Kidney tubule cell (primary cell): Measurements from ENCODE around the gene NANOG.
"Not testable (repeated sequence)": the region's sequence is repeated elsewhere in the genome, so short reads cannot be mapped to it uniquely, and the experiment has no call there.

ENCODE experiments used
- DNase-seq: peaks from one replicate; pipeline ENCODE4 v3.0.0-alpha.2; 2018; ENCODE audit warnings: low spot score

Gene NANOG

DNA sequence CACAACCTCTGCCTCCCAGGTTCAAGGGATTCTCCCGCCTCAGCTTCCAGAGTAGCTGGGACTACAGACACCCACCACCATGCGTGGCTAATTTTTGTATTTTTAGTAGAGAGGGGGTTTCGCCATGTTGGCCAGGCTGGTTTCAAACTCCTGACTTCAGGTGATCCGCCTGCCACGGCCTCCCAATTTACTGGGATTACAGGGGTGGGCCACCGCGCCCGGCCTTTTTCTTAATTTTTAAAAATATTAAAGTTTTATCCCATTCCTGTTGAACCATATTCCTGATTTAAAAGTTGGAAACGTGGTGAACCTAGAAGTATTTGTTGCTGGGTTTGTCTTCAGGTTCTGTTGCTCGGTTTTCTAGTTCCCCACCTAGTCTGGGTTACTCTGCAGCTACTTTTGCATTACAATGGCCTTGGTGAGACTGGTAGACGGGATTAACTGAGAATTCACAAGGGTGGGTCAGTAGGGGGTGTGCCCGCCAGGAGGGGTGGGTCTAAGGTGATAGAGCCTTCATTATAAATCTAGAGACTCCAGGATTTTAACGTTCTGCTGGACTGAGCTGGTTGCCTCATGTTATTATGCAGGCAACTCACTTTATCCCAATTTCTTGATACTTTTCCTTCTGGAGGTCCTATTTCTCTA lies at the start of gene NANOG:
TSS of gene NANOG (plus strand) at position 519 of the 645 bp plus-strand sequence. CDS start 213 bp downstream, outside the sequence.
- not testable (repeated sequence) for DNase-seq

DNA sequence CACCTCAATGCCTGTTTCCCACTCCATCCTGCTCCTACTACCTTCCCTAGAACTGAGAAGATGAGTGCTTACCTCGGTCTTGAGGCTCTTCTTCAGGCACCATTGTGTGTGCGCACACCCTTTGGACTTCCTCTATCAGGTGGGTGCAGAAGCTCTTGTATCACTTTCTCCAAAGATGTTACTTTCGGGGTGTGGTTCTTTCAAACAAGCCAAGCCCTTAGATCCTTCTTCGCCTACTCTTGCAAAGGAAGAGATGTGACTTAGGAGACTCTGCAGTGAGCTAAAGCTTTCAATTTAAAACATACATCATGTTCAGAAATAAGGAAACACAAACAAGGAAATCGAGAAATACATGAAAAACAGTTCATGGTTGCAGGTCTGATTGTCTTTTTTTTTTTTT lies 42.0 kb upstream of the NANOG start, which contains the start of gene CLEC4C:
TSS of gene CLEC4C (minus strand) at position 130 of the 400 bp plus-strand sequence. CDS start at position 103, 27 bp downstream.
- DNase-seq: no peak

DNA sequence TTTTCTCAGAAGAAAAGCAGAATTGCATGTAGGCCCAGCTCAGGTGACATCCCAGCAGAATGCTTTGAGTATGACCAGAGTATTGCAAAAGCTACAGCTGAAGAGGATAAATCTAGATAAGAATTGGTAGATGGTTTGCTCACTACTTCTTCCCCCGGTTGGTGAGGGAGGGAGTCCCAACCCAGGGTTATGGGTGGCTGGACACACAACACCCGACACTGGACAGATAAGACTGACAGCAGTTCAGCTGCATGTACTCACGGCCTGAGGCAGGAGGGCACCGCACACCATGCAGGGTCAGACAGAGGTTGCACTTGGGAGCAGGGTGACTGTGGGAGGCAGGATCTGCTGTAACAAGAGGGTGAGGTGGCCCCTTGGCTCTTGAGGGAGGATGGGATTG lies 40.4 kb upstream of the NANOG start:
- DNase-seq: no peak

DNA sequence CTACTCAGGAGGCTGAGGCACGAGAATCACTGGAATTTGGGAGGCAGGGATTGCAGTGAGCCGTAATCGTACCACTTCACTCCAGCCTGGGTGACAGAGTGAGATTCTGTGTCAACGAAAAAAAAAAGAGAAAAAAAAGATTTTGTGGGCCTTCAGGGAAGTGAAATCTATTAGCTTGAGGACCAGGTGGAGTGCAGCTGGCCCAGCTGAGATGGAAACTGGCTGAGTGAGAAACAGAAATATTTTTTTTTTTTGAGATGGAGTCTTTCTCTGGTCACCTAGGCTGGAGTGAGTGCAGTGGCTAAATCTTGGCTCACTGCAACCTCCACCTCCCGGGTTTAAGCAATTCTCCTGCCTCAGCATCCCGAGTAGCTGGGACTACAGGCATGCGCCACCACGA lies 39.8 kb upstream of the NANOG start:
- no peak for DNase-seq

DNA sequence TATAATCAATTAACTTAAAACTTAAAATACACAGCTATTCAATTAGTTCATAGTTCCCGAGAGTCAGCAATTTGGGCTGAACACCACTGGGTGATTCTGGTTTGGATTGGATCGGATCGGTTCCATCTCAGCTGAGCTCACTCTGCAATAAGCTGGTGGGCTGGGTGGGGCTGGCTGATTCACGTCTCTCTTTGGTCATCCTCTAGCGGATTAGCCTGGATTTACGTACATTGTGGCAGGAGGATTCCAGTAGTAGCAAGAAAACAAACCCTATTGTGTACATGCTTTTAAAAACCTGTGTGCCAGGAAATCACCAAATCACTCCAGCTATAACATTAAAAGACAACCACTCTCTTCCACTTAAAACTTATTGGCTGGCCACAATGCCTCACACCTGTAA lies 38.9 kb upstream of the NANOG start:
- DNase-seq: no peak

DNA sequence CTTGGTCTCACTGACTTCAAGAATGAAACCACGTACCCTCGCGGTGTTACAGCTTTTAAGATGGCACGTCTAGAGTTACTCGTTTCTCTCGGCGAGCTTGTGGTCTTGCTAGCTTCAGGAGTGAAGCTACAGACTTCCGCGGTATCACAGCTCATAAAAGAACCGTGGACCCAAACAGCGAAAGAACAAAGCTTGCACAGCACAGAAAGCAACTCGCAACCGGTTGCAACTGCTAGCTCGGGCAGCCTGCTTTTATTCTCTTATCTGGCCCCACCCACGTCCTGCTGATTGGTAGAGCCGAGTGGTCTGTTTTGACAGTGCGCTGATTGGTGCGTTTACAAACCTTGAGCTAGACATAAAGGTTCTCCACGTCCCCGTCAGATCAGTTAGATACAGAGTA lies 37.8 kb upstream of the NANOG start:
- DNase-seq: no peak

DNA sequence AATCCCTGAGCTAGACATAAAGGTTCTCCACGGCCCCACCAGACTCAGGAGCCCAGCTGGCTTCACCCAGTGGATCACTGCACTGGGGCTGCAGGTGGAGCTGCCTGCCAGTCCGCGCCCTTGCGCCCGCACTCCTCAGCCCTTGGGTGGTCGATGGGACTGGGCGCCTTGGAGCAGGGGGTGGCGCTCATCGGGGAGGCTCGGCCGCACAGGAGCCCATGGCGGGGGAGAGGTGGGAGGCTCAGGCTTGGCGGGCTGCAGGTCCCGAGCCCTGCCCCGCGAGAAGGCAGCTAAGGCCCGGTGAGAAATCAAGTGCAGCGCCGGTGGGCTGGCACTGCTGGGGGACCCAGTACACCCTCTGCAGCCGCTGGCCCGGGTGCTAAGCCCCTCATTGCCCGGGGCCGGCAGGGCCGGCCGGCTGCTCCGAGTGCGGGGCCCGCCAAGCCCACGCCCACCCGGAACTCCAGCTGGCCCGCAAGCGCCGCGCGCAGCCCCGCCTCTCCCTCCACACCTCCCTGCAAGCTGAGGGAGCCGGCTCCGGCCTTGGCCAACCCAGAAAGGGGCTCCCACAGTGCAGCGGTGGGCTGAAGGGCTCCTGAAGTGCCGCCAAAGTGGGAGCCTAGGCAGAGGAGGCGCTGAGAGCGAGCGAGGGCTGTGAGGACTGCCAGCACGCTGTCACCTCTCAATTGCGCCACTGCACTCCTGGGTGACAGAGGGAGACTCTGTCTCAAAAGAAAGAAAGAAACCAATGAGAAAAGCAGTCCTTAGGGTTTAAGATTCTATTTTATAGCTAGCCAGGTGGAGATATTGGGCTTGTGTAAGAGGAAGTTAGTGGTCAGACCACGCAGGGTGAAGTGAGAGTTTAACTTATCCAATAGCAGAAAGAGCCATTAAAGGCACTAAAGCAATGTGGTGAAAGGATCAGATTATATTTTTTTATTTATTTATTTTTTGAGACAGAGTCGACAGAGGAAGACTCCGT lies 37.0 kb upstream of the NANOG start:
- DNase-seq: not testable (repeated sequence)

DNA sequence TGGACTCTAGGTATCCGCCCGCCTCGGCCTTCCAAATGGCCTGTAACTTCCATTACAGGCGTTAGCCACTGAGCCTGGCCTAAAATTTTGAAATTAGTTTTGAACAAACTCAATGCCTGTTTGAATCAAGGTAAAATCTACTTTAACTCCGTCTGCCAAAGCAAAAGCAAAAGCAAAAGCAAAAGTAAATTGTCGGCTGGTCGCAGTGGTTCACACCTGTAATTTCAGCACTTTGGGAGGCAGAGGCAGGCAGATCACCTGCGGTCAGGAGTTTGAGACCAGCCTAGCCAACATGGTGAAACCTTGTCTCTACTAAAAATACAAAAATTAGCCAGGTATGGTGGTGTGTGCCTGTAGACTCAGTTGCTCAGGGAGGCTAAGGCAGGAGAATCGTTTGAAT lies 33.5 kb upstream of the NANOG start:
- not testable (repeated sequence) for DNase-seq

DNA sequence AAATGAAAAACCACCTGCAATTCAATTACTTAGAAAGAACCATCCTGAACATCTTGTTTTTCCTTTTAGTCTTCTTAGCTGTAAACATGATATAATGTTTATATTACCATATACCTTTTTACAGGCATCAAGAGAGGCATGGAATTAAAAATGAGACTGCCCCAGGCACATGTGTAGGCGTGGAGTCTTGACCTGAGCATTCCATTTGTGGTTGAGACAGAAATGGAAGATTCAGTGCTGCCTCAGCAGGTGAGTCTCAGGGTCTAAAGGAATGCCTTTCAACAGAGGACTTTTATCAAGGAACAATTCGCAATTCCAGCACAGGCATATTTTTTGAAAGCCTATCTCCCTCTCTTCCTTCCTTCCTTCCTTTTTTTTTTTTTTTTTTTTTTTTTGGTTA lies 32.2 kb upstream of the NANOG start:
- no peak for DNase-seq

DNA sequence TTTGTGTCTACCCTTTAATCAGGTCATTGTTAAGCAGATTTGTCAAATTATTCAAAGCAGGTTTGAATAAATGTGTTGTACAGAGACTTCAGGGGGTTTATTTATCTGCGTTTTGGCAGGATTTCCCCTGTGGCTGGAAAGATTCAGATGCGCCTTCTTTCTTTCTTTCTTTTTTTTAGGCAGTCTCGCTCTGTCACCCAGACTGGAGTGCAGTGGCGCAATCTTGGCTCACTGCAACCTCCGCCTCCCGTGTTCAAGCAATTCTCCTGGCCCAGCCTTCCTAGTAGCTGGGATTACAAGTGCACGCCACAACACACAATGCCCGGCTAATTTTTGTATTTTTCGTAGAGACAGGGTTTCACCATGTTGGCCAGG lies 30.4 kb upstream of the NANOG start:
- DNase-seq: no peak

DNA sequence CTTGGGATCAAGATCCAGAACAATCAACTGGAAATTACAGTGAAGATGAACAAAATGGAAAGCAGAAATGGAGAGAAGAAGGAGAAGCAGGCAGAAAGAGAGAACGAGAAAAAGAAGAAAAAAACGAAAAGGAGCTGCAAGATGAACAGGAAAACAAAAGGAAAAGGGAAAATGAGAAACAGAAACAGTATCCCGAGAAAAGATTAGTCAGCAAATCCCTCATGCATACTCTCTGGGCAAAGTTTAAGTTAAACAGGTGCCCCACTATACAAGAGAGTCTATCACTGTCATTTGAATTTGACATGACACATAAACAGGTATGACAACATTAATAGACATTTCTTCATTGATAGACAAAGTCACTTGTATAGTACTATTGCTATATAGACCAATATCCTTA lies 19.2 kb upstream of the NANOG start:
- no peak for DNase-seq

DNA sequence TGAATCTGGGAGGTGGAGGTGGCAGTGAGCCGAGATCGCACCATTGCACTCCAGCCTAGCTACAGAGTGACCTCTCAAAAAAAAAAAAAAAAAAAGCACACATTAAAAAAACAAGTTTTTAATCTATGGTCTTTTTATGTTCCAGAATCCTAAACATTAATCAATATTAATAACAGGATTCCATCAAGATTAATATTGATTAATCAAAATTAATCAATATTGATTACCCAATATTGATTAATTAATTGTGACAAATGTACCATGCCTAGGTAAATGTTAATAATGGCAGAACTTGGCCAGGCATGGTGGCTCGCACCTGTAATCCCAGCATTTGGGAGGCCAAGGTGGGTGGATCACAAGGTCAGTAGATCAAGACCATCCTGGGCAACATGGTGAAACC lies 7.9 kb upstream of the NANOG start:
- DNase-seq: no peak

DNA sequence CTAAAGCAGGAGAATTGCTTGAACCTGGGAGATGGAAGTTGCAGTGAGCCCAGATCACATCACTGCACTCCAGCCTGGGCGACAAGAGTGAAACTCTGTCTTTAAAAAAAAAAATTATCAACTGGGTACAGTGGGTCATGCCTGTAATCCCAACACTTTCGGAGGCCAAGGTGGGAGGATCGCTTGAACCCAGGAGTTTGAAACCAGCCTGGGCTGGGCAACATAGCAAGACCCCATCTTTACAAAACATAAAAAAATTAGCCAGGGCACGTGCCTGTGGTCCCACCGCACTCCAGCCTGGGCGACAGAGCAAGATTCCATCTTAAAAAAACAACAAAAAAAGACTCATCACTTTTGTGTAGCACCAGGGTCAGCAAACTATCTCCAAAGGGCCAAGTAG lies 7.1 kb upstream of the NANOG start:
- no peak for DNase-seq

DNA sequence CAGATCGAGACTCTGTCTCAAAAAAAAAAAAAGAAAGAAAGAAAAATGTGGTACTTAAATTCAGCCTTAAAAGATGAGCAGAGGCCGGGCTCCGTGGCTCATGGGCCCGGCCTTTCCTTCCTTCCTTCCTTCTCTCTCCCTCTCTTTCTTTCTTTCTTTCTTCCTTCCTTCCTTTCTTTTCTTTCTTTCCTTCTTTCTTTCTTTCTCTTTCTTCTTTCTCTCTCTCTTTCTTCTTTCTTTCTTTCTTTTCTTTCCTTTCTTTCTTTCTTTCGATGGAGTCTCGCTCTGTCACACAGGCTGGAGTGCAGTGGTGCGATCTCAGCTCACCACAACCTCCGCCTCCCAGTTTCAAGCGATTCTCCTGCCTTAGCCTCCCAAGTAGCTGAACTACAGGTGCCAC lies 5.8 kb upstream of the NANOG start:
- DNase-seq: not testable (repeated sequence)

DNA sequence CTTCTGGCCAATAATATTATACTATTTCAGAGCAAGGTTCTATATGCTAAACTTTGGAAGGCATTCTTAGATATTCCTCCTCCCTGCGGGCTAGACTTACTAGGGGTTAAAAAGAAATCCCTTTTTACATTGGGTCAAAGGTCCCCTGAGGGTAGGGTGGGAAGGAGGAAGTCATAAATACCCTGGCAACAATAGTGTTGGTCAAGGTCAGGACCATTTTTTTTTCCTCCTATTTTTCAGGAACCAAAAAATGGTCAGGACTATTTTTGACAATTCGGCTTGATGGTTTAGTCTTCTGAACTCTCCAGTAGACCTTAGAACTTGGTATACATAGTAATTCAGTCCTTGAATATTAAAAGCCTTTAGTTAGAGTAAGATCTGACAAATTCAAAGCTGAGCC lies 4.5 kb upstream of the NANOG start:
- no peak for DNase-seq

DNA sequence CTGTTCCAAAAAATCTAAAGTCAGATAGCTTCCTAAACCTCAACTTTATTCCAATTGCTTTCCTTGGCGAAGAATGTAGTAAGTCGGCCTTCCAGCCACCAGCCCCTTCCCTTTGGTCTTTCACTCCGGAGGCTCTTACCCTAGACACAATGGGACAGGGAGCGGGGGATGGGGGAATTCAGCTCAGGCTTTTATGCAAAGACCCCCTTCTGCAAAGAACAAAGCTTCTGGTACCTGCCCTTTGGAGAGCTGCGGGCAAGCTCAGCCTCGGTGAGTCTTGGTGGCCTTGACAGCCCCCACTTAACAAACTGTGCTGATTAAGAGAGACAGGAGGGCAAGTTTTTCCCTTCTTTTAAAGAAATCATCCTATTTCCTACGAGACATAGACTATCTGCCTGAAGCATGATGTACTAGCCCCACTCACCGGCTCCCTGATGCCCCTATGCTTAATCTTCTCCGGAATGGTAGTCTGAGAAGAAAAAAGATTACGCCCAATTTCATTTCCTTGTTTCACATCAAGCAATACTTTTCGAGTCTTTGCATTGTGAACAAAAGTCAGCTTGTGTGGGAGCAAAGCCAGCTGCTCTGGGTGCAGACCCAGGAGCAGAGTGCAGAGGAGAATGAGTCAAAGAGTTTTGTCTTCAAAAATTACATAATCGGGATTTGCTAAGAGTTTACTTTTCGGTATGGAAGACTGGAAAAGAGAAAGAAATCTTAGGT lies 1.5 kb upstream of the NANOG start:
- no peak for DNase-seq

DNA sequence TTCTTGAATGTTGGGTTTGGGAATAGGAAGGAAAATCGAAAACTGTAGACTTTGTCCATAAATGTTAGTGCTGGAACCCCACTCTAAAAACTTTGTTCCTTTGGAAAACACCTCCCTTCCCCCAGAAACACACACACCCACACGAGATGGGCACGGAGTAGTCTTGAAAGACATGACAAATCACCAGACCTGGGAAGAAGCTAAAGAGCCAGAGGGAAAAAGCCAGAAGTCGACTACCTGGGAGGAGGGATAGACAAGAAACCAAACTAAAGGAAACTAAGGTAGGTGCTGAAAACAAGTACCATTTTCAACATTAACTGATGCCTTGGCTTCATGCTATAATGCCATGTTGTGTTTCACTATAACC lies 925 bp upstream of the NANOG start:
- no peak for DNase-seq

DNA sequence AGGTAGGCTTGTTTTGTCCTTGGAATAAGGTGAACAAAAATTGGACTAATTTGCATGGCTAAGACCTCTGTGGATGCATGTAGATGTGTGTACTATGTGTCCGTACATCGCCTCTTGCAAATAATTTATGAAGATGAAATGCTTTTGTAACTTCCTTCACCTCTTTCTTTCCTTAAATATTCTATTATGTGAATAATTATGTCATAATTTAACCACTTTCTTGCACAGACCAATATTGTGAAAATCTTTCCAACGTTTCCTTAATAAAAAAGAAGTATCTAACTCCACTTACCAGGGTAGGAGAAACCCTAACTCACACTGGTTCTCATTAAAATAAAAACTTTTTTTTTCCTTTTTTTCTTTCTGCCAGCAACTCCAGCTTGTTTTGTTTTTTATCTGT lies 4.0 kb downstream of the NANOG start:
- DNase-seq: no peak

DNA sequence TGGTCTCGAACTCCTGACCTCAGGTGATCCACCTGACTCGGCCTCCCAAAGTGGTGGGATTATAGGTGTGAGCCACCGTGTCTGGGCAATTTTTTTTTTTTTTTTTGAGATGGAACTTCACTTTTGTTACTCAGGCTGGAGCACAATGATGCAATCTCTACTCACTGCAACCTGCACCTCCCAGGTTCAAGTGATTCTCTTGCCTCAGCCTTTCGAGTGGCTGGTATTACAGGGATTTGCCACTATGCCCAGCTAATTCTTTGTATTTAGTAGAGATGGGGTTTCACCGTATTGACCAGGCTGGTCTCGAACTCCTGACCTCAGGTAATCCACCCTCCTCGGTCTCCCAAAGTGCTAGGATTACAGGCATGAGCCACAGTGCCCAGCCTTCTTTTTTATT lies 8.1 kb downstream of the NANOG start:
- DNase-seq: not testable (repeated sequence)

DNA sequence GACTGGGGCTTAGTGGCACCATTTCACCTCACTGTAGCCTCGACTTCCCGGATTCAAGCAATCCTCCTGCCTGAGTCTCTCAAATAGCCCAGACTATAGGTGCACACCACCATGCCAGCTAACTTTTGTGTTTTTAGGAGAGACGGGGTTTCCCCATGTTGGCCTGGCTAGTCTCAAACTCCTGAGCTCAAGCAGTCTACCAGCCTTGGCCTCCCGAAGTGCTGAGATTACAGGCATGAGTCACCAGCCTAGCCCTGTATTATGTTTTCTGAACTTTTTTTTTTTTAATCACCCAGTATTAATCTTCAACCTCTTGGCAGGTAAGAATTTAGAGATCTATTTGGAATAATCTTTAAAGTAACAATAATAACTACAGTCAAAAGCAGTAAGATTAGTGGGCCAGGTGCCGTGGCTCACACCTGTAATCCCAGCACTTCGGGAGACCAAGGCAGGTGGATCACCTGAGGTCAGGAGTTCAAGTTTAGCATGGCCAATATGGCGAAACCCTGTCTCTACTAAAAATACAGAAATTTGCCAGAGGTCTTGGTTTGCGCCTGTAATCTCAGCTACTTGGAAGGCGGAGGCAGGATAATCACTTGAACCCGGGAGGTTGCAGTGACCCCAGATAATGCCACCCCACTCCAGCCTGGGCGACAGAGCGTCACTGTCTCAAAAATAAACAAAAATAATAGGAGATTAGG lies 8.6 kb downstream of the NANOG start:
- DNase-seq: peak; percentile 12

DNA sequence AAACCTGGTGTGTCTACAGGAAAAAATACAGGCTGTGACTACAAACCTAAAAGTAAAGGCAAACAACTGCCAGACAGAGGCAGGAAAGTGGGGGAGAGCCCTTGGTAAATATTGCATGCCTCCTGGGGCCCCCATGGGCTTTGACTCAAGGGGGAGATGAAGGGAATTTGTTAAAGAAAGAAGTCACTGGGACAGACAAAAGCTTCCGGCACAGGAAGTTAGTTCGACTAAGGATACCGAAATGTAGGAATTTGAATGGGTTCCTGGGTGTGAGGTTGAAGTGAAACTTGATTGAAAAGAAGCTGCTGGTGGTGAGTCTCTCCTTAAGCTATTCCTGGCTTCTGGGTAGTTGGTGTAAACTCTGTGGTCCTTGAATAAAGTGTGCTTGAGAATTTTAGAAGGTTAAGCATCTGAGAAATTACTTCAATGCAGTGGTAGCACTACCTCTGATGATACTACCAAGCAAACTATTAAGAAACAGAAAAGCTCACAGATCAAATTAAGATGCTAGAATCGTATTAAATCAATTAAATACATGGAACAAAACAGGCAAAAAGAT lies 9.6 kb downstream of the NANOG start:
- not testable (repeated sequence) for DNase-seq

DNA sequence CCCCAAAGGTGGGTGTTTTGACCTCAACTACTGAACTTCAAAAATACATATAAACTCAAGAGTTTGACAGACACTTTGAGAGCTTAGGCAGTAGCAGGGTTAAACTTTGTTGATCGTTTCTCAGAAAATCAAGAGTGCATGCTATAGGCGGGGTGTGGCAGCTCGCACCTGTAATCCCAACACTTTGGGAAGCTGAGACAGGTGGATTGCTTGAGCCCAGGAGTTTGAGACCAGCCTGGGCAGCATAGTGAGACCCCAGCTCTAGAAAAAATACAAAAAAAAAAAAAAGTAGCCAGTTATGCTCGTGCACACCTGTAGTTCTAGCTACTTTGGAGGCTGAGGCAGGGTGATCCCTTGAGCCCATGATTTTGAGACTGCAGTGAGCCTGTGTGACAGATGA lies 12.3 kb downstream of the NANOG start:
- no peak for DNase-seq
